ENCODE measurements around the gene GAGE10.
"Not testable (repeated sequence)": the region's sequence is repeated elsewhere in the genome, so short reads cannot be mapped to it uniquely, and the experiment has no call there.

GAGE10 gene

GRCh38 chrX:49286581-49286980, 16.9 kb upstream of the GAGE10 start:
- DNase-seq (ENCODE audit: low read depth in 2 of 2): no peak
- TF ChIP-seq CTCF (IDR thresholded peaks at IDR 0.05; ENCODE audit: low read depth, low read length): no peak
- no peak overlapping the region for H3K4me3 ChIP-seq (replicated peaks in 1 of 2; ENCODE audit: low read depth in 2 of 2, low read length in 2 of 2)

GRCh38 chrX:49287665-49288064, 15.8 kb upstream of the GAGE10 start:
- H3K4me3 ChIP-seq (replicated peaks in 1 of 2; ENCODE audit: low read depth in 2 of 2, low read length in 2 of 2): no peak overlapping the region
- no peak for DNase-seq (ENCODE audit: low read depth in 2 of 2)
- no peak for TF ChIP-seq CTCF (IDR thresholded peaks at IDR 0.05; ENCODE audit: low read depth, low read length)

- no peak for TF ChIP-seq CTCF (IDR thresholded peaks at IDR 0.05; ENCODE audit: low read depth, low read length)
- DNase-seq (ENCODE audit: low read depth in 2 of 2): no peak
Measured at GRCh38 chrX:49290215-49290614, 13.2 kb upstream of the GAGE10 start.

GRCh38 chrX:49291615-49292337, 11.7 kb upstream of the GAGE10 start:
- TF ChIP-seq CTCF (IDR thresholded peaks at IDR 0.05; ENCODE audit: low read depth, low read length): peak; percentile 70
- peak; percentile 70 to 71 for DNase-seq (ENCODE audit: low read depth in 2 of 2)

More at GRCh38 chrX:49290215-49290614, 13.2 kb upstream of the GAGE10 start:
- H3K4me3 ChIP-seq (replicated peaks in 1 of 2; ENCODE audit: low read depth in 2 of 2, low read length in 2 of 2): no peak overlapping the region

GRCh38 chrX:49292400-49293362, 10.8 kb upstream of the GAGE10 start:
- H3K4me3 ChIP-seq (replicated peaks in 1 of 2; ENCODE audit: low read depth in 2 of 2, low read length in 2 of 2): no peak overlapping the region
- TF ChIP-seq CTCF (IDR thresholded peaks at IDR 0.05; ENCODE audit: low read depth, low read length): no peak
- no peak for DNase-seq (ENCODE audit: low read depth in 2 of 2)

More at GRCh38 chrX:49291615-49292337, 11.7 kb upstream of the GAGE10 start:
- H3K4me3 ChIP-seq (replicated peaks in 1 of 2; ENCODE audit: low read depth in 2 of 2, low read length in 2 of 2): no peak overlapping the region

- not testable (repeated sequence) for H3K4me3 ChIP-seq (replicated peaks in 1 of 2; ENCODE audit: low read depth in 2 of 2, low read length in 2 of 2); DNase-seq (ENCODE audit: low read depth in 2 of 2)
Measured at GRCh38 chrX:49299293-49299692, 4.2 kb upstream of the GAGE10 start.

- no peak overlapping the region for H3K4me3 ChIP-seq (replicated peaks in 1 of 2; ENCODE audit: low read depth in 2 of 2, low read length in 2 of 2)
- no peak for TF ChIP-seq CTCF (IDR thresholded peaks at IDR 0.05; ENCODE audit: low read depth, low read length)
- DNase-seq (ENCODE audit: low read depth in 2 of 2): no peak
Measured at GRCh38 chrX:49300703-49301102, 2.7 kb upstream of the GAGE10 start.

GRCh38 chrX:49307775-49308174, 4.3 kb downstream of the GAGE10 start:
- H3K4me3 ChIP-seq (replicated peaks in 1 of 2; ENCODE audit: low read depth in 2 of 2, low read length in 2 of 2); DNase-seq (ENCODE audit: low read depth in 2 of 2): not testable (repeated sequence)

Measured in cardiac fibroblast (primary cell).